Neuron (in vitro differentiated cells): Measurements from ENCODE around the gene SEC14L2.
A peak's percentile ranks its signal among the peaks of the same experiment; 100 is the strongest.
"Not testable (repeated sequence)": the region's sequence is repeated elsewhere in the genome, so short reads cannot be mapped to it uniquely, and the experiment has no call there.

Experiments
- H2AFZ ChIP-seq: one replicate; pipeline ENCODE4 v1.6.1; 2013; ENCODE audit warnings: low read depth, mild to moderate bottlenecking, inconsistent platforms, low read length, moderate library complexity
- H3K27me3 ChIP-seq: one replicate; pipeline ENCODE4 v1.6.1; 2013; ENCODE audit warnings: low read length; ENCODE audit not compliant: insufficient read depth
- H3K36me3 ChIP-seq: one replicate; pipeline ENCODE4 v1.6.1; 2013; ENCODE audit warnings: low read length; ENCODE audit not compliant: insufficient read depth
- H3K4me1 ChIP-seq: one replicate; pipeline ENCODE4 v1.6.1; 2013; ENCODE audit warnings: low read length; ENCODE audit not compliant: insufficient read depth
- H3K4me3 ChIP-seq: 2 replicates; pipeline ENCODE4 v1.5.1; 2013; ENCODE audit warnings: mild to moderate bottlenecking, low read length, moderate library complexity
- H3K9me3 ChIP-seq: one replicate; pipeline ENCODE4 v1.6.1; 2013; ENCODE audit warnings: low read length

The SEC14L2 gene

GRCh38 chr22:30386608-30386959 lies 10.2 kb upstream of the SEC14L2 start:
- Histone ChIP-seq H3K4me3 (peak overlapping the region; percentile 60), H3K9me3 (no peaks in the 10 kb centered on the region), H3K36me3 (peaks cover 12% of the 10 kb centered on the region), H3K27me3 (no peaks in the 10 kb centered on the region), H3K4me1 (peaks cover 7% of the 10 kb centered on the region), H2AFZ (peak overlapping the region; percentile 39)

- Histone ChIP-seq H3K4me1 (peaks cover 7% of the 10 kb centered on the region), H3K36me3 (peaks cover 9% of the 10 kb centered on the region), H3K27me3 (no peaks in the 10 kb centered on the region), H2AFZ (peak within 1 kb of the TSS; percentile 39), H3K9me3 (no peaks in the 10 kb centered on the region), H3K4me3 (peak within 1 kb of the TSS; percentile 60)
Measured at GRCh38 chr22:30386960-30387827, 9.6 kb upstream of the SEC14L2 start, which contains the start of gene RNF215. Gene RNF215, minus strand, starts transcription at chr22:30387411. Its CDS starts 98 bp downstream, at chr22:30387313.

GRCh38 chr22:30390974-30391691 lies 5.7 kb upstream of the SEC14L2 start:
- Histone ChIP-seq H3K4me3 (no peak overlapping the region), H3K4me1 (peaks cover 5% of the 10 kb centered on the region), H2AFZ (no peak overlapping the region), H3K36me3 (no peaks in the 10 kb centered on the region), H3K9me3 (no peaks in the 10 kb centered on the region), H3K27me3 (no peaks in the 10 kb centered on the region)

- H3K27me3 ChIP-seq = peaks cover 4% of the 10 kb centered on the region
- H3K36me3 ChIP-seq = no peaks in the 10 kb centered on the region
- no peaks in the 10 kb centered on the region for H3K9me3 ChIP-seq
- peaks cover 9% of the 10 kb centered on the region for H3K4me1 ChIP-seq
- H2AFZ ChIP-seq = no peak overlapping the region
- no peak overlapping the region for H3K4me3 ChIP-seq
Measured at GRCh38 chr22:30392661-30393321, 4.0 kb upstream of the SEC14L2 start.

GRCh38 chr22:30393322-30393680 lies 3.5 kb upstream of the SEC14L2 start:
- no peak overlapping the region for H3K4me3 ChIP-seq
- H3K4me1 ChIP-seq = peaks cover 9% of the 10 kb centered on the region
- H3K36me3 ChIP-seq = no peaks in the 10 kb centered on the region
- no peak overlapping the region for H2AFZ ChIP-seq
- H3K27me3 ChIP-seq = peaks cover 4% of the 10 kb centered on the region
- H3K9me3 ChIP-seq = no peaks in the 10 kb centered on the region

- Histone ChIP-seq H3K27me3 (peaks cover 4% of the 10 kb centered on the region), H3K36me3 (no peaks in the 10 kb centered on the region), H3K4me3 (no peak overlapping the region), H3K4me1 (peaks cover 9% of the 10 kb centered on the region), H3K9me3 (no peaks in the 10 kb centered on the region), H2AFZ (no peak overlapping the region)
Measured at GRCh38 chr22:30393885-30394284, 2.9 kb upstream of the SEC14L2 start.

GRCh38 chr22:30397656-30398635 lies 1.1 kb downstream of the SEC14L2 start:
- H3K9me3 ChIP-seq = no peaks in the 10 kb centered on the region
- H3K27me3 ChIP-seq = peaks cover 4% of the 10 kb centered on the region
- H3K4me1 ChIP-seq = peaks cover 9% of the 10 kb centered on the region
- no peaks in the 10 kb centered on the region for H3K36me3 ChIP-seq
- H2AFZ ChIP-seq = peak overlapping the region; percentile 77
- H3K4me3 ChIP-seq = peak overlapping the region; percentile 56

- peaks cover 4% of the 10 kb centered on the region for H3K27me3 ChIP-seq
- H2AFZ ChIP-seq = no peak overlapping the region
- H3K4me1 ChIP-seq = peaks cover 9% of the 10 kb centered on the region
- no peak overlapping the region for H3K4me3 ChIP-seq
- no peaks in the 10 kb centered on the region for H3K9me3 ChIP-seq
- no peaks in the 10 kb centered on the region for H3K36me3 ChIP-seq
Measured at GRCh38 chr22:30398685-30399680, 2.2 kb downstream of the SEC14L2 start.

- no peak overlapping the region for H2AFZ ChIP-seq
- no peak overlapping the region for H3K4me3 ChIP-seq
- peaks cover 9% of the 10 kb centered on the region for H3K4me1 ChIP-seq
- H3K27me3 ChIP-seq = peaks cover 4% of the 10 kb centered on the region
- no peaks in the 10 kb centered on the region for H3K9me3 ChIP-seq
- no peaks in the 10 kb centered on the region for H3K36me3 ChIP-seq
Measured at GRCh38 chr22:30399718-30400117, 2.9 kb downstream of the SEC14L2 start.

GRCh38 chr22:30400159-30400558 lies 3.3 kb downstream of the SEC14L2 start:
- H3K36me3 ChIP-seq = no peaks in the 10 kb centered on the region
- H3K9me3 ChIP-seq = no peaks in the 10 kb centered on the region
- peaks cover 9% of the 10 kb centered on the region for H3K4me1 ChIP-seq
- no peak overlapping the region for H3K4me3 ChIP-seq
- peaks cover 4% of the 10 kb centered on the region for H3K27me3 ChIP-seq
- no peak overlapping the region for H2AFZ ChIP-seq

- not testable (repeated sequence) for H3K9me3 ChIP-seq, H3K4me1 ChIP-seq, H3K36me3 ChIP-seq, H3K27me3 ChIP-seq, H3K4me3 ChIP-seq, H2AFZ ChIP-seq
Measured at GRCh38 chr22:30401024-30401423, 4.2 kb downstream of the SEC14L2 start.
